Cortex of kidney (tissue), 1 donor: ENCODE data around the gene FHOD3.

Source experiments
- DNase-seq: peaks from one replicate; lab custom pipeline; 2025; lab: John Stamatoyannopoulos, UW

The FHOD3 gene

GRCh38 chr18:36481201-36481657 is 183.7 kb downstream of the FHOD3 start:
- no peak for DNase-seq

GRCh38 chr18:36481935-36482334 is 184.4 kb downstream of the FHOD3 start:
- no peak for DNase-seq

GRCh38 chr18:36484591-36484990 is 187.1 kb downstream of the FHOD3 start:
- no peak for DNase-seq

- DNase-seq, result no peak
Observed at GRCh38 chr18:36485772-36486171, 188.3 kb downstream of the FHOD3 start.

- DNase-seq, result no peak
Observed at GRCh38 chr18:36488131-36488530, 190.6 kb downstream of the FHOD3 start.

GRCh38 chr18:36490897-36491296 is 193.4 kb downstream of the FHOD3 start:
- no peak for DNase-seq

- DNase-seq, result no peak
Observed at GRCh38 chr18:36492604-36493329, 195.3 kb downstream of the FHOD3 start.

GRCh38 chr18:36493349-36494159 is 196.0 kb downstream of the FHOD3 start:
- no peak for DNase-seq

GRCh38 chr18:36494160-36494437 is 196.6 kb downstream of the FHOD3 start:
- DNase-seq, result no peak

GRCh38 chr18:36496022-36496421 is 198.5 kb downstream of the FHOD3 start:
- no peak for DNase-seq

- no peak for DNase-seq
Observed at GRCh38 chr18:36499938-36500337, 202.4 kb downstream of the FHOD3 start.

- DNase-seq, result no peak
Observed at GRCh38 chr18:36501100-36501499, 203.6 kb downstream of the FHOD3 start.

- DNase-seq, result no peak
Observed at GRCh38 chr18:36503477-36503876, 206.0 kb downstream of the FHOD3 start.

- DNase-seq, result no peak
Observed at GRCh38 chr18:36504928-36505327, 207.4 kb downstream of the FHOD3 start.

- DNase-seq, result no peak
Observed at GRCh38 chr18:36505665-36506064, 208.2 kb downstream of the FHOD3 start.

- DNase-seq, result no peak
Observed at GRCh38 chr18:36509646-36510197, 212.2 kb downstream of the FHOD3 start.

GRCh38 chr18:36511791-36512352 is 214.4 kb downstream of the FHOD3 start:
- DNase-seq, result no peak

- no peak for DNase-seq
Observed at GRCh38 chr18:36513556-36513955, 216.0 kb downstream of the FHOD3 start.

GRCh38 chr18:36514778-36515177 is 217.3 kb downstream of the FHOD3 start:
- no peak for DNase-seq

- no peak for DNase-seq
Observed at GRCh38 chr18:36516258-36516657, 218.7 kb downstream of the FHOD3 start.

GRCh38 chr18:36516726-36517125 is 219.2 kb downstream of the FHOD3 start:
- no peak for DNase-seq

GRCh38 chr18:36518839-36519238 is 221.3 kb downstream of the FHOD3 start:
- DNase-seq, result no peak

- DNase-seq, result no peak
Observed at GRCh38 chr18:36519358-36519757, 221.8 kb downstream of the FHOD3 start.
